K562 (cell line): Measurements from ENCODE around the gene SERPINH1. TPM values are rescaled to one million over a fixed set of nuclear protein-coding genes. Genes with fewer than 3 reads are reported as not detected.

Experiments used
- BDP1 ChIP-seq: IDR thresholded peaks from 3 replicates; pipeline ENCODE4 v1.6.1; 2011; ENCODE audit not compliant: insufficient read length, insufficient read depth
- ELF2 ChIP-seq: fragments of 250-450 bp; sonication (Bioruptor Pico); IDR thresholded peaks from 2 replicates; pipeline ENCODE4 v1.5.0; 2021; ENCODE audit warnings: mild to moderate bottlenecking
- HCFC1 ChIP-seq: IDR thresholded peaks from 2 replicates; pipeline ENCODE4 v1.6.1; 2012; ENCODE audit warnings: low read depth, low read length, improper control_type of control experiment
- JUND ChIP-seq, 2 experiments: IDR thresholded peaks; 2 replicates in 1 of 2; 3 replicates in 1 of 2; pipeline ENCODE4 v1.6.1; 2011; ENCODE audit warnings: borderline replicate concordance in 2 of 2, low read depth in 2 of 2, low read length in 2 of 2, improper control_type of control experiment in 1 of 2, missing biosample characterization in 1 of 2, missing genetic modification characterization in 1 of 2, missing genetic modification reagents in 1 of 2
- KAT7 ChIP-seq: sonication (generic); formaldehyde crosslinking; IDR thresholded peaks from 2 replicates; pipeline ENCODE4 v1.8.0; 2022; ENCODE audit warnings: missing genetic modification reagents, mild to moderate bottlenecking, borderline replicate concordance
- L3MBTL2 ChIP-seq: fragments of 450-650 bp; IDR thresholded peaks from 2 replicates; pipeline ENCODE4 v1.6.1; 2016; ENCODE audit warnings: mild to moderate bottlenecking, moderate library complexity
- NBN ChIP-seq: fragments of 450-650 bp; IDR thresholded peaks from 2 replicates; pipeline ENCODE4 v1.6.1; 2016; ENCODE audit warnings: low read depth, mild to moderate bottlenecking
- PHF8 ChIP-seq: fragments of 200-600 bp; sonication (generic); IDR thresholded peaks from 2 replicates; pipeline ENCODE4 v1.6.1; 2012; ENCODE audit warnings: mixed run types, mild to moderate bottlenecking, inconsistent platforms, low read length, moderate library complexity, borderline replicate concordance
- SETDB1 ChIP-seq: IDR thresholded peaks from one replicate; pipeline ENCODE4 v1.6.1; 2012; ENCODE audit warnings: low read length, control low read depth, inconsistent platforms
- SIX5 ChIP-seq, 2 experiments: IDR thresholded peaks; 2 replicates each; pipeline ENCODE4 v1.6.1; 2011; ENCODE audit warnings: low read length in 2 of 2, borderline replicate concordance in 1 of 2, low read depth in 1 of 2, mild to moderate bottlenecking in 1 of 2, moderate library complexity in 1 of 2; ENCODE audit not compliant: insufficient read depth in 1 of 2
- SPI1 ChIP-seq: IDR thresholded peaks from 2 replicates; pipeline ENCODE4 v1.6.1; 2011; ENCODE audit warnings: low read depth, low read length, control low read depth, borderline replicate concordance
- ZKSCAN1 ChIP-seq: fragments of 150-350 bp; IDR thresholded peaks from 2 replicates; pipeline ENCODE4 v1.6.1; 2016; ENCODE audit warnings: low read depth, low read length
- ZNF239 ChIP-seq: fragments of 250-450 bp; sonication (Bioruptor Pico); IDR thresholded peaks from 2 replicates; pipeline ENCODE4 v1.4.0; 2020; ENCODE audit warnings: mild to moderate bottlenecking
- polyA plus RNA-seq, 8 experiments: library from polyadenylated mRNA; depleted of rRNA in 4 of 8; stranded (reverse) in 5 of 8; unstranded in 3 of 8; fragments of >200 nt; fragmentation: Nextera tagmentation in 2 of 8; fragmentation: Illumina TruSeq in 1 of 8; extraction: Ambion mirVana in 2 of 8; extraction: Trizol in 1 of 8; gene quantifications; 2 replicates each; pipeline versions ENCODE4 v1.2.1 to v1.2.3, GENCODE V29; 2011 to 2014; ENCODE audit warnings: inconsistent platforms in 1 of 8, missing spikeins in 1 of 8
- total RNA-seq, 7 experiments: library from RNA; depleted of rRNA in 6 of 7; stranded (reverse); fragments of >200 nt in 6 of 7; fragmentation: Illumina TruSeq in 2 of 7; extraction: Trizol in 2 of 7; gene quantifications; 2 replicates each; pipeline versions ENCODE4 v1.2.1 to v1.2.3, GENCODE V29; 2011 to 2021; ENCODE audit warnings: low replicate concordance in 1 of 7
- TF ChIP-seq, protein P1 (sequence below): sonication (generic); formaldehyde crosslinking; IDR thresholded peaks from 2 replicates; pipeline ENCODE4 v1.8.1; 2023; ENCODE audit warnings: mild to moderate bottlenecking, missing genetic modification reagents, moderate library complexity
- TF ChIP-seq, protein P2 (sequence below), 2 experiments: fragments of 450-650 bp; conservative IDR thresholded peaks; 2 replicates each; pipeline ENCODE4 v1.6.1; 2017; ENCODE audit warnings: mild to moderate bottlenecking in 2 of 2, moderate library complexity in 2 of 2
- TF ChIP-seq, protein P3 (sequence below): fragments of 450-650 bp; IDR thresholded peaks from 2 replicates; pipeline ENCODE4 v1.6.1; 2016; ENCODE audit warnings: missing biosample characterization, missing genetic modification characterization
- TF ChIP-seq, protein P4 (sequence below): fragments of 450-650 bp; IDR thresholded peaks from 2 replicates; pipeline ENCODE4 v1.6.1; 2016
- TF ChIP-seq, protein P5 (sequence below): fragments of 450-650 bp; IDR thresholded peaks from 2 replicates; pipeline ENCODE4 v1.7.1; 2018; ENCODE audit warnings: mild to moderate bottlenecking, low read depth; ENCODE audit not compliant: partially characterized antibody

Gene SERPINH1
- total and polyA plus RNA-seq, 9 of the 15 experiments (the other 6 are each of a cell fraction or from before 2014, with no cell fraction given) = 2.8 to 106 (median 67.9) TPM

DNA sequence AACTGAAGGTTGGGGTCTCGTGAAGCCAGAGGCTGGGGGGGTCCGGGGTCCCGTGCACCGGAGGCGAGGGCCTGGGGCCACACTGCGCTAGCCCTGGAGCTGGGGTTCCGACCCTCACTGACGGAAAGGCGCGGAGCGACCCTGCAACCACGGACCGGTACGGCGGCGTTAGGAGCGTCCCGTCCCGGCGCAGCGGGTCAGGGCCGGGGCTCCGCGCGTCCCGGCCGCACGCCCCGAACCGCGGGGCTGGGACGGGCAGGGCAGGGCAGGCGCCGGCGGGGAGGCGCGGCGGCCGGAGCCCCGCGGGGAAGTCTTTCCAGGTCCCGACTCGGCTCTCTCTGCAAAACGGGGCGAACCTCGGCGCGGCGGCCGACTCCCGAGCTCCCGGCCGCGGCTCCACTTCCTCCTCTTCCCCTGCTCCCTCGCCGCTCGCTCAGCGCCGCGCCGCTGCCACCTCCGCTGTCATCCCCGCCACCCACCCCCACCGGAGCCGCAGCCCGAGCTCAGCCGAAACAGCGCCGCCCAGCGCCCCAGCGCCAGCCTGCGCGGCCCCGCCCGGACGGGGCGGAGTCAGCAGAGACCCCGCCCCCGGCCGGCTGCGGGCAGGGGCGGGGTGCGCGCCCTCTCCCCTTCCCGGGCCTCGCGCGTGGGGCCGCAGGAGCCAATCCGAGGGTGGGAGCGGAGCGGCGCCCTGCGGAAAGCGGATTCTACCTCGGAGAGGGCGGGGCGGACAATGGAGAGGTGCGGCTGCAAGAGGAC, 36.4 kb upstream of the SERPINH1 start, which contains the start of gene GDPD5 (continued):
- peak; percentile 56; the same call in 1 of the 2 replicates for TF ChIP-seq PHF8
- TF ChIP-seq SPI1 = peak; percentile 68
- no peak for TF ChIP-seq ELF2 (CRISPR knock-in tag)
- TF ChIP-seq, protein P1, sequence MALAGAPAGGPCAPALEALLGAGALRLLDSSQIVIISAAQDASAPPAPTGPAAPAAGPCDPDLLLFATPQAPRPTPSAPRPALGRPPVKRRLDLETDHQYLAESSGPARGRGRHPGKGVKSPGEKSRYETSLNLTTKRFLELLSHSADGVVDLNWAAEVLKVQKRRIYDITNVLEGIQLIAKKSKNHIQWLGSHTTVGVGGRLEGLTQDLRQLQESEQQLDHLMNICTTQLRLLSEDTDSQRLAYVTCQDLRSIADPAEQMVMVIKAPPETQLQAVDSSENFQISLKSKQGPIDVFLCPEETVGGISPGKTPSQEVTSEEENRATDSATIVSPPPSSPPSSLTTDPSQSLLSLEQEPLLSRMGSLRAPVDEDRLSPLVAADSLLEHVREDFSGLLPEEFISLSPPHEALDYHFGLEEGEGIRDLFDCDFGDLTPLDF (CRISPR knock-in tag) = no peak
- TF ChIP-seq ZKSCAN1 = peak; percentile 50; the same call in 1 of the 2 replicates
- TF ChIP-seq, protein P2, sequence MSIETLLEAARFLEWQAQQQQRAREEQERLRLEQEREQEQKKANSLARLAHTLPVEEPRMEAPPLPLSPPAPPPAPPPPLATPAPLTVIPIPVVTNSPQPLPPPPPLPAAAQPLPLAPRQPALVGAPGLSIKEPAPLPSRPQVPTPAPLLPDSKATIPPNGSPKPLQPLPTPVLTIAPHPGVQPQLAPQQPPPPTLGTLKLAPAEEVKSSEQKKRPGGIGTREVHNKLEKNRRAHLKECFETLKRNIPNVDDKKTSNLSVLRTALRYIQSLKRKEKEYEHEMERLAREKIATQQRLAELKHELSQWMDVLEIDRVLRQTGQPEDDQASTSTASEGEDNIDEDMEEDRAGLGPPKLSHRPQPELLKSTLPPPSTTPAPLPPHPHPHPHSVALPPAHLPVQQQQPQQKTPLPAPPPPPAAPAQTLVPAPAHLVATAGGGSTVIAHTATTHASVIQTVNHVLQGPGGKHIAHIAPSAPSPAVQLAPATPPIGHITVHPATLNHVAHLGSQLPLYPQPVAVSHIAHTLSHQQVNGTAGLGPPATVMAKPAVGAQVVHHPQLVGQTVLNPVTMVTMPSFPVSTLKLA (conservative IDR thresholded peaks at IDR 0.05) = no peak
- TF ChIP-seq, protein P3, sequence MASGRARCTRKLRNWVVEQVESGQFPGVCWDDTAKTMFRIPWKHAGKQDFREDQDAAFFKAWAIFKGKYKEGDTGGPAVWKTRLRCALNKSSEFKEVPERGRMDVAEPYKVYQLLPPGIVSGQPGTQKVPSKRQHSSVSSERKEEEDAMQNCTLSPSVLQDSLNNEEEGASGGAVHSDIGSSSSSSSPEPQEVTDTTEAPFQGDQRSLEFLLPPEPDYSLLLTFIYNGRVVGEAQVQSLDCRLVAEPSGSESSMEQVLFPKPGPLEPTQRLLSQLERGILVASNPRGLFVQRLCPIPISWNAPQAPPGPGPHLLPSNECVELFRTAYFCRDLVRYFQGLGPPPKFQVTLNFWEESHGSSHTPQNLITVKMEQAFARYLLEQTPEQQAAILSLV (tag) = no peak
- peak; percentile 43; the same call in 1 of the 2 replicates for TF ChIP-seq JUND (IDR thresholded peaks at IDR 0.05; ENCODE audit: borderline replicate concordance, low read depth, low read length)
- TF ChIP-seq JUND (tag; IDR thresholded peaks at IDR 0.05; ENCODE audit: borderline replicate concordance, low read depth, low read length) = peak; percentile 25; the same call in 1 of the 3 replicates
- TF ChIP-seq, protein P4, sequence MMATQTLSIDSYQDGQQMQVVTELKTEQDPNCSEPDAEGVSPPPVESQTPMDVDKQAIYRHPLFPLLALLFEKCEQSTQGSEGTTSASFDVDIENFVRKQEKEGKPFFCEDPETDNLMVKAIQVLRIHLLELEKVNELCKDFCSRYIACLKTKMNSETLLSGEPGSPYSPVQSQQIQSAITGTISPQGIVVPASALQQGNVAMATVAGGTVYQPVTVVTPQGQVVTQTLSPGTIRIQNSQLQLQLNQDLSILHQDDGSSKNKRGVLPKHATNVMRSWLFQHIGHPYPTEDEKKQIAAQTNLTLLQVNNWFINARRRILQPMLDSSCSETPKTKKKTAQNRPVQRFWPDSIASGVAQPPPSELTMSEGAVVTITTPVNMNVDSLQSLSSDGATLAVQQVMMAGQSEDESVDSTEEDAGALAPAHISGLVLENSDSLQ = no peak
- TF ChIP-seq, protein P5, sequence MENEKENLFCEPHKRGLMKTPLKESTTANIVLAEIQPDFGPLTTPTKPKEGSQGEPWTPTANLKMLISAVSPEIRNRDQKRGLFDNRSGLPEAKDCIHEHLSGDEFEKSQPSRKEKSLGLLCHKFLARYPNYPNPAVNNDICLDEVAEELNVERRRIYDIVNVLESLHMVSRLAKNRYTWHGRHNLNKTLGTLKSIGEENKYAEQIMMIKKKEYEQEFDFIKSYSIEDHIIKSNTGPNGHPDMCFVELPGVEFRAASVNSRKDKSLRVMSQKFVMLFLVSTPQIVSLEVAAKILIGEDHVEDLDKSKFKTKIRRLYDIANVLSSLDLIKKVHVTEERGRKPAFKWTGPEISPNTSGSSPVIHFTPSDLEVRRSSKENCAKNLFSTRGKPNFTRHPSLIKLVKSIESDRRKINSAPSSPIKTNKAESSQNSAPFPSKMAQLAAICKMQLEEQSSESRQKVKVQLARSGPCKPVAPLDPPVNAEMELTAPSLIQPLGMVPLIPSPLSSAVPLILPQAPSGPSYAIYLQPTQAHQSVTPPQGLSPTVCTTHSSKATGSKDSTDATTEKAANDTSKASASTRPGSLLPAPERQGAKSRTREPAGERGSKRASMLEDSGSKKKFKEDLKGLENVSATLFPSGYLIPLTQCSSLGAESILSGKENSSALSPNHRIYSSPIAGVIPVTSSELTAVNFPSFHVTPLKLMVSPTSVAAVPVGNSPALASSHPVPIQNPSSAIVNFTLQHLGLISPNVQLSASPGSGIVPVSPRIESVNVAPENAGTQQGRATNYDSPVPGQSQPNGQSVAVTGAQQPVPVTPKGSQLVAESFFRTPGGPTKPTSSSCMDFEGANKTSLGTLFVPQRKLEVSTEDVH = no peak
- no peak for TF ChIP-seq ZNF239 (CRISPR knock-in tag)
- TF ChIP-seq SETDB1 = no peak
- no peak for TF ChIP-seq NBN
- no peak for TF ChIP-seq KAT7 (CRISPR knock-in tag)
- no peak for TF ChIP-seq BDP1
- no peak for TF ChIP-seq SIX5 (IDR thresholded peaks at IDR 0.05; ENCODE audit: borderline replicate concordance in 1 of 2, insufficient read depth in 1 of 2, low read depth in 1 of 2, low read length in 2 of 2)
- peak; percentile 14; the same call in 1 of the 2 replicates for TF ChIP-seq HCFC1
- peak; percentile 83 for TF ChIP-seq L3MBTL2
